Uterus (tissue), 4 donors: ENCODE results near the gene CIB4. TPM values are rescaled to one million over a fixed set of nuclear protein-coding genes. Genes with fewer than 3 reads are reported as not detected.

Experiments
- DNase-seq, 2 donors: peaks; one replicate each; pipeline ENCODE4 v3.0.0-alpha.2; 2019 to 2020
- H3K27ac ChIP-seq, 2 donors: fragments of 200-600 bp; sonication (generic); 1 replicate in 1 of 2; 2 replicates in 1 of 2; pipeline ENCODE4 v1.5.1; 2016 to 2018
- H3K27me3 ChIP-seq, 2 donors: fragments of 200-600 bp; sonication (generic); one replicate each; pipeline ENCODE4 v1.5.1; 2018 to 2019; ENCODE audit warnings: control low read depth in 1 of 2
- H3K36me3 ChIP-seq, 2 donors: fragments of 200-600 bp; sonication (generic); one replicate each; pipeline ENCODE4 v1.5.1; 2019; ENCODE audit warnings: control low read depth in 1 of 2
- H3K4me1 ChIP-seq, 2 donors: fragments of 200-600 bp; sonication (generic); one replicate each; pipeline ENCODE4 v1.5.1; 2018 to 2019; ENCODE audit warnings: control low read depth in 1 of 2
- H3K4me3 ChIP-seq, 2 donors: fragments of 200-600 bp; sonication (generic); 1 replicate in 1 of 2; 2 replicates in 1 of 2; pipeline ENCODE4 v1.5.1; 2018 to 2019; ENCODE audit warnings: mild to moderate bottlenecking in 1 of 2
- H3K9me3 ChIP-seq, 2 donors: fragments of 200-600 bp; sonication (generic); one replicate each; pipeline ENCODE4 v1.5.1; 2019; ENCODE audit warnings: control low read depth in 1 of 2
- CTCF ChIP-seq, 4 experiments: fragments of 200-600 bp in 2 of 4; fragments of 450-650 bp in 2 of 4; sonication (generic) in 2 of 4; IDR thresholded peaks; one replicate each; pipeline ENCODE4 v1.5.1; 2016 to 2019; ENCODE audit warnings: antibody characterized with exemption in 4 of 4, mild to moderate bottlenecking in 2 of 4, moderate library complexity in 1 of 4
- POLR2A ChIP-seq, 2 donors: fragments of 450-650 bp; IDR thresholded peaks; one replicate each; pipeline ENCODE4 v1.6.1; 2016; ENCODE audit warnings: antibody characterized with exemption in 2 of 2, mild to moderate bottlenecking in 1 of 2, moderate library complexity in 1 of 2
- intact Hi-C: fragments of 100-400 bp; cut with DNase I; formaldehyde crosslinking; loops from one replicate; pipeline ENCODE4 v1.15.1; 2023; ENCODE audit warnings: low total_unique reads
- total RNA-seq, 4 donors: library from RNA; depleted of rRNA in 3 of 4; stranded (reverse); fragments of >200 nt in 3 of 4; gene quantifications; one replicate each; pipeline versions ENCODE4 v1.1.0 to v1.2.4, GENCODE V29; 2014 to 2023
- donor health status: DM: yes; HTN: yes; CAD: no.

CIB4 gene
- total RNA-seq, 4 donors from 2014 or later = 0.61 TPM; not detected in 3

- no peak overlapping the region for H3K4me3 ChIP-seq
- intact Hi-C loops = no loop called here
- no peaks in the 10 kb centered on the region for H3K9me3 ChIP-seq
- TF ChIP-seq POLR2A (IDR thresholded peaks at IDR 0.05) = no peak
- TF ChIP-seq CTCF (IDR thresholded peaks at IDR 0.05) = no peak
- no peak overlapping the region for H3K27ac ChIP-seq
- no peaks in the 10 kb centered on the region for H3K36me3 ChIP-seq
- H3K27me3 ChIP-seq = no peaks in the 10 kb centered on the region
- no peaks in the 10 kb centered on the region for H3K4me1 ChIP-seq
- DNase-seq = no peak
Measured at GRCh38 chr2:26633993-26634595, 7.1 kb downstream of the CIB4 start.

DNA sequence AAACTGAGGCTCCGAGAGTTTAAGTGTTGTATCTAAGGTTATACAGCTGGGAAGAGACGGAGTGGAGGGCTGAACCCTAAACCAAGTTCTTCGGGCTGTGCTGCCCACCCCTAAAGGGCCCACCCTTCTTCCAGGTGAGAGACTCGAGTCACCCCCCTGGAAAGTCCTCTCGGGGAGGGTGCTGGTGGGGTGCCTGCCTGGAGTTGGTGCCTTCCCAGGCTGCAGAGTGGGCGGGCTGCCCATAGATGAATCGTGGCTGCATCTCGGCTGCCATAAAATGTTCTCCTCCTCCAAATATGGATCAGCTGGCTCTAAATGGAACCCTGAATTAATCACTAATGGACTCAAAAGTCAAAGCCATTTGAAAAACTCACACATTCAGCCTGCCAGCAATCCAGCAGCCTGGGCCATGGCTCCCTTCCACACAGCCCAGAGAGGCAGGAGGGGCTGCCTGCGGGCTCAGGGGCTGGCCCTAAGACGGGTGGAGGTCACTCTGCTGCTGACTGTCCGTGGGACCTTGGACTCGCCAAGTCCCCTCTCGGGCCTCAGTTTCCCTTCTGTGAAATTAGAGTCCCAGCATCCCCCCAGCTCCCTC lies 7.7 kb downstream of the CIB4 start:
- H3K4me1 ChIP-seq = no peaks in the 10 kb centered on the region
- no peak overlapping the region for H3K27ac ChIP-seq
- no peaks in the 10 kb centered on the region for H3K36me3 ChIP-seq
- TF ChIP-seq CTCF (IDR thresholded peaks at IDR 0.05) (no peak), POLR2A (IDR thresholded peaks at IDR 0.05) (no peak)
- H3K4me3 ChIP-seq = no peak overlapping the region
- H3K9me3 ChIP-seq = no peaks in the 10 kb centered on the region
- intact Hi-C loops = no loop called here
- no peak for DNase-seq
- H3K27me3 ChIP-seq = no peaks in the 10 kb centered on the region

DNA sequence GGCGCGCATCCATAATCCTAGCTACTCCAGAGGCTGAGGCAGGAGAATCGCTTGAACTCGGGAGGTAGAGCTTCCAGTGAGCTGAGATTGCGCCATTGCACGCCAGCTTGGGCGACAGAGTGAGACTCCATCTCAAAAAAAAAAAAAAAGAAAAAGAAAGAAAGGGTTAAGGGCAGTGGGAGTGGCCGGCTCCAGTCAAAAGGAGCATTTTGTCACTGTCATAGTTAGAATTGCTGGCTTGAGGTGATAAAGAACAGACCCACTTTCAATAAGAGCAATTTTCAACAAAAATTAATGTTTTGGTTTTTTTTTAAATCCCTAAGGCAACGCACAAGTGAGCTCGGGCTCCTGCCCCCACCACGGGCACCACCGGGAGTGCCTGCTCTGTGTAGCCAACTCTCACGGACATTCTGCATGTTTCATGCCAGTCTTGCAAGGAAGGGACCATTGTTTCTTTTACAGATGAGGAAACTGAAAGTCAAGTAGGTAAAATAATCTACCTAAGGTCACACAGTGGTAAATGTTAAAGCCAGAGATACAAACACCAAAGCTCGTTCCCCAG lies 8.5 kb downstream of the CIB4 start:
- Histone ChIP-seq H3K4me1 (no peaks in the 10 kb centered on the region), H3K4me3 (no peak overlapping the region), H3K27me3 (no peaks in the 10 kb centered on the region), H3K36me3 (no peaks in the 10 kb centered on the region), H3K27ac (no peak overlapping the region), H3K9me3 (no peaks in the 10 kb centered on the region)
- TF ChIP-seq CTCF (IDR thresholded peaks at IDR 0.05) (no peak), POLR2A (IDR thresholded peaks at IDR 0.05) (no peak)
- intact Hi-C loops = no loop called here
- no peak for DNase-seq

GRCh38 chr2:26631401-26632170 lies 9.6 kb downstream of the CIB4 start:
- no peak for TF ChIP-seq CTCF (IDR thresholded peaks at IDR 0.05)
- H3K9me3 ChIP-seq = no peaks in the 10 kb centered on the region
- H3K36me3 ChIP-seq = no peaks in the 10 kb centered on the region
- H3K4me1 ChIP-seq = no peaks in the 10 kb centered on the region
- H3K27ac ChIP-seq = no peak overlapping the region
- H3K4me3 ChIP-seq = no peak overlapping the region
- no peaks in the 10 kb centered on the region for H3K27me3 ChIP-seq
- DNase-seq = no peak
- intact Hi-C loops = no loop called here
